ENCODE results near the gene SH3RF3.

GRCh38 chr2:109199790-109200189 is 70.8 kb downstream of the SH3RF3 start:
- TF ChIP-seq, protein P1, sequence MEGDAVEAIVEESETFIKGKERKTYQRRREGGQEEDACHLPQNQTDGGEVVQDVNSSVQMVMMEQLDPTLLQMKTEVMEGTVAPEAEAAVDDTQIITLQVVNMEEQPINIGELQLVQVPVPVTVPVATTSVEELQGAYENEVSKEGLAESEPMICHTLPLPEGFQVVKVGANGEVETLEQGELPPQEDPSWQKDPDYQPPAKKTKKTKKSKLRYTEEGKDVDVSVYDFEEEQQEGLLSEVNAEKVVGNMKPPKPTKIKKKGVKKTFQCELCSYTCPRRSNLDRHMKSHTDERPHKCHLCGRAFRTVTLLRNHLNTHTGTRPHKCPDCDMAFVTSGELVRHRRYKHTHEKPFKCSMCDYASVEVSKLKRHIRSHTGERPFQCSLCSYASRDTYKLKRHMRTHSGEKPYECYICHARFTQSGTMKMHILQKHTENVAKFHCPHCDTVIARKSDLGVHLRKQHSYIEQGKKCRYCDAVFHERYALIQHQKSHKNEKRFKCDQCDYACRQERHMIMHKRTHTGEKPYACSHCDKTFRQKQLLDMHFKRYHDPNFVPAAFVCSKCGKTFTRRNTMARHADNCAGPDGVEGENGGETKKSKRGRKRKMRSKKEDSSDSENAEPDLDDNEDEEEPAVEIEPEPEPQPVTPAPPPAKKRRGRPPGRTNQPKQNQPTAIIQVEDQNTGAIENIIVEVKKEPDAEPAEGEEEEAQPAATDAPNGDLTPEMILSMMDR (IDR thresholded peaks at IDR 0.05), result no peak
- no peak for TF ChIP-seq POLR2A (IDR thresholded peaks at IDR 0.05)
